ENCODE measurements around the gene MAG.
"Not testable (repeated sequence)": the region's sequence is repeated elsewhere in the genome, so short reads cannot be mapped to it uniquely, and the experiment has no call there.

MAG gene

DNA sequence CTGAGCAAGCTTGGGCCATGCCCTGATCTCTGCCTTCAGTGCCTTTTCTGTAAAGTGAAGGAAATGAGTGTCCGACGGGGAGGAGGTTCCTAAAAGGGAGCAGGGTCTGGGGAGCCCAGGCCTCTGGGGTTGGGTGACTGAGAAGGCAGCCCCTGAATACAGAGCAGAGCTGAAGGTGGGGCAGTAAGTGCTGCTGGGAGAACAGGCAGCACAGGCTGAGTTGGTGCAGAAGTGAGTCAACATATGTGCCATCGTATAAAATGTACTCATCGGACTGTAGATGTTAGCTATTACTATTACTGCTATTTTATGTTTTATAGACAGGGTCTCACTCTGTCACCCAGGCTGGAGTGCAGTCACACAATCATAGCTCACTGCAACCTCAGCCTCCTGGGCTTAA, 10.7 kb upstream of the MAG start:
- DNase-seq (ENCODE audit: low read depth), result no peak

- no peak for DNase-seq (ENCODE audit: low read depth)
Observed at GRCh38 chr19:35284153-35285094, 7.5 kb upstream of the MAG start.

DNA sequence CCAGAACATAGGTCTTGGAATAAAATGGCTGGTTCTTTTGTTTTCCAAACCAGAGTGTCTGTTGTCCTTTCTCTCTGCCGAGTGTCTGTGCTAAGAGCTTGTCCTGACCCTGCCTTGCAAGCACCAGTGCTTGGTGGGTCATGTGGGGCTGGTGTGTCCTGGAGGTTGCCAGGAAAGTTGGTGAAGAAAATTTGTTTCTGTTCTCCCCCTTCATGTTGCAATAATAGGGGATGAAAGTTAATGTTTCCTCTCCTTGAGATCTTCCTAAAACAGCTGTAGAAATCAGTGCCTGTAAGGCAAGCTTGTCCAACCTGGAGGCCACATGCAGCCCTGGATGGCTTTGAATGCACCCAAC, 6.9 kb upstream of the MAG start:
- no peak for DNase-seq (ENCODE audit: low read depth)

- not testable (repeated sequence) for DNase-seq (ENCODE audit: low read depth)
Observed at GRCh38 chr19:35285465-35285864, 6.5 kb upstream of the MAG start.

- not testable (repeated sequence) for DNase-seq (ENCODE audit: low read depth)
Observed at GRCh38 chr19:35286101-35286500, 5.9 kb upstream of the MAG start.

DNA sequence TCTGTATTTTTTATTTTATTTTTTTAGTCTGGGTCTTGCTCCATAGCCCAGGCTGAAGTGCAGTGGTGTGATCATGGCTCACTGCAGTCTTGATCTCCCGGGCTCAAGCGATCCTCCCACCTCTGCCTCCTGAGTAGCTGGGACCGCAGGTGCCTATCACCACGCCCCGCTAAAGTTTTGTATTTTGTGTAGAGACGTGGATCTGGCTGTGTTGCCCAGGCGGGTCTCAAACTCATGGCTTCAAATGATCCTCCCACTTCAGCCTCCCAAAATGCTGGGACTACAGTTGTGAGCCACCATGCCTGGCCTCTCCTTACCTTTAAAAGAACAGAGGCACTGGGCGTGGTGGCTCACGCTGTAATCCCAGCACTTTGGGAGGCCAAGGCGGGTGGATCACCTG, 4.2 kb upstream of the MAG start:
- DNase-seq (ENCODE audit: low read depth), result no peak

- no peak for DNase-seq (ENCODE audit: low read depth)
Observed at GRCh38 chr19:35288331-35288730, 3.6 kb upstream of the MAG start.

DNA sequence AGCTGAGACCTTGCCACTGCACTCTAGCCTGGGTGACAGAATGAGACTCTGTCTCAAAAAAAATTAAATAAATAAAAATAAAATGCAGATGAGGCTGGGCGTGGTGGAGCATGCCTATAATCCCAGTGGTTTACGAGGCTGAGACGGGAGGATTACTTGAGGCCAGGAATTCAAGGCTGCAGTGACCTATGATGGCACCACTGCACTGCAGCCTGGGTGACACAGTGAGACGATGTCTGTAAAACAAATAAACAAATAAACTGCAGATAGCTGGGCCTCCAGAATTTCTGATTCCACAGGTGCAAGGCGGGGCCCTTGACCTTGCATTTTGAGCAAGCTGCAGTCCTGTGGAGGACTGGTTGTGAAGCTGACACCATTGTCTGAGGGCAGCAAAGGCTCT, 3.1 kb upstream of the MAG start:
- no peak for DNase-seq (ENCODE audit: low read depth)

DNA sequence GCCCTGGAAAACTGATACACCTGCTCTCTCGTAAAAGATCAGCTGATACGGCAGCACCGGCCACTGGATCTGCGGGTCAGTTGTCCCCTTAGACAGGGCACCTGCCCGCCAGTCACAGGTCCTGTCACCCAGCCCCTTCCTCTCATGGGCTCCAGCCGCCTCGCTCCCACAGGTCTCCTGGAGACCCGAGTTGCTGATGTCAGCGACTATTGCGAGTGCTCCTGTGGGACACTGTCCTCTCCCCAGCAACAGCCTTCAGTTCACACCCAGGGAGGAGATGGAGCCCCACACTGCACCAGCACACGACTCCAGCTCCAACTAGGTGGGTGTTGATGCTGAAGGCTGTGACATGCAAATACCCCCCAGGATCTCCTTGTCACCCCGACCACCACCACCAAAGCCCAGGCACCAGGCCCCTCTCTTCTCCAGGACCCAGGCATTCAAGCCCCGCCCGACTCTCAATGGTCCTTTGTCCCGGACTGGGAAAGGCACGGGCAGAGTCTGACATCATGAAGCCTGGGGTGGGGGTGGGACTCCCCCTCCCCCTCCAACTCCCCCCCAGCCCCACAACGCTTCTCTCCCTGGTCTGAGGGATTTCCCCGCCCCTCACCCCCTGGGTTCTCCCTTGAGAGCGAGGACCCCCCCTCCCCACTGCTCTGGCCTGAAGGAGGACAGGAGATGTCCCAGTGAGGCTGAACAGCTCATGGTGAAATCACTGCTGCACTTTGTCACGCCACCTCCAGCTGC, 1.4 kb upstream of the MAG start:
- no peak for DNase-seq (ENCODE audit: low read depth)

- DNase-seq (ENCODE audit: low read depth), result no peak
Observed at GRCh38 chr19:35291259-35291658, 702 bp upstream of the MAG start.

DNA sequence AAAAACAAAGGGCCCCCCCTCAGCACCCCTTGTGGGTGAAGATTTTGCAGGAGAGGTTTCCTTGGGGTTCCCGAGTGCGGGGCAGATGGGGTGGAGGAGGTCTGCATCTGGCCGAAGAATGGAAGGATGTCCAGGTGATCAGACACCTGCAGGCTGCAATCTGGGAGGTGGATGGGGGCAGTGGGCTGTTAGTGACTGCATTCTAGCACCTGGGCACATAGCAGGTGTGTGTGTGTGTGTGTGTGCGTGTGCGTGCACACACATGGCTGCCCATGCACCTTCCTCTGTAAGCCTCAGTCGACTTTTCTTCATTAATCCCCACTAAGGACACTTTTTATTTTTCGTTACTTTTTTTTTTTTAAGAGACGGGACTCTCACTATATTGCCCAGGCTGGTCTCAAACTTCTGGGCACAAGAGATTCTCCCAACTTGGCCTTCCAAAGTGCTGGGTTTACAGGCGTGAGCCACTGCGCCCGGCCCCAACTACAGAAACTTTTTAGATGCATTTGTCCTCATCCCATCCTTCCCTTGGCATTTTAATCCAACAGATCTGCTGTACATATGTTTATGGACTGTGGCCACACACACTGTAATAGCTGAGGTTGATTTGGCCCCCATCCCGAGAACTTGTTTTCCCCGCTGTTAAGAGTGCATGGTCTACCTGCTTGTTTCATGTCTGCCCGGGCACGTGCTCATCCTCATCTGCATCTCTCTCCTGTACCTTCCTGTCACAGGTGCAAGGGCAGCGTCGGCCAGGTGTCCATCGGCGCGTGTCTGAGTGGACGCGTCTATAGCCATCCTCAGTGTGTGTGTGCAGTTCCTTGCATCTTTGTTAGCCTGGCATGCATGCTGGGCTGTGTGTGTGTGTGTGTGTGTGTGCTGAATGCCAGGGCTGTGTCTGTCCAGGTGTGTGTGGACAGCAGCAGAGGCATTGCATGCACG, 731 bp downstream of the MAG start:
- DNase-seq (ENCODE audit: low read depth), result no peak

DNA sequence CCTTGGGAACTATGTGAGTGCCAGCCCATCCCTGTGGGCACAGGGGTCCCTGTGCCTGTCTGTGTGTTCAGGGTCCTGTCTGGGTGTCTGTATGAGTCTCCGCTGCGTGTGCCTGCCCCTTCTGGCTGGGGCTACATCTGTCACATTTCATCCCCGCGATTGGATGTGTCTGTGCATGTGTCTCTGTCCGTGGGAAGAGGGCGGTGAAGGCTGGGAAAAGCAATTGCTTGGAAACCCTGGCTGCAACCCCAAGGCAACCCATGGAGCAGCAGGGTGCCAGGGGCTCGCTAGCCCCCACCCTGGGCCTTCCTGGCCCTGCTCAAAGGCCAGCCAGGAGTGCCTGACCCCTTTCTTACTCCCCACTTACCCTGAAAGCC, 1.4 kb downstream of the MAG start:
- no peak for DNase-seq (ENCODE audit: low read depth)

DNA sequence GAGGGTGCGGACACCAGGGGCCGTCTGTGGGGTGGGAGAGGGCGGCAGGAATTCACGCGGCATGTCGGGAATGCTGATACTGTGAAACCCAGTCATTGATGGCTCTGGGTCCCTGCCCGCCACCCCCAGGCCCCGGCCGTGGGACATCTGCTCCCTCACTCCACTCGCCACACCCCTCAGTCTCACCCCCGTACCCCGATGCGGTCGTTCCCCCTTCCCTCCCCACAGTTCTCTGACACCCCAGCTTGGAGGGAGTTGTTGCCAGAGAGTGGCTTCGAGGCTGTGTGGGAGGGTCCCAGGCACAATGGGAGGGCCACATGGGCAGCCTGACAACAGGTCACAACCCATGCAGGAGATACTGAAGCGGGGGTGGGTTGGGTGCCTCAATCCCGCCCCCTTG, 1.8 kb downstream of the MAG start:
- no peak for DNase-seq (ENCODE audit: low read depth)

DNA sequence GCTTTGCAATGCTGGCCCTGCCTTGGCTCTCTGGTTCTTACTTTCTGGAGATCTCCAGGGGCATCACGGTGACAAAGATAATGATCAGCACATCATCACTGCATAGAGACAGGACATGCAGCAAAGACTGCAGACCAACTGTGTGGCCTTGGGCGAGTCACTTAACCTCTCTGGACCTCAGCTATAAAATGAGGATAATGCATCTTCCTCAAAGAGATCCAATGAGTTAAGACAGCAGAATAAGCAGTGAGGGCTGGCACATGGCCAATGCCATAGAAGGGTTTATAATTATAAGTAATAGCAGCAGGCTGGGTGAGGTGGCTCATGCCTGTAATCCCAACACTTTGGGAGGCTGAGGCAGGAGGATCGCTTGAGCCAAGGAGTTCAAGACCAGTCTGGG, 2.4 kb downstream of the MAG start:
- DNase-seq (ENCODE audit: low read depth), result no peak

DNA sequence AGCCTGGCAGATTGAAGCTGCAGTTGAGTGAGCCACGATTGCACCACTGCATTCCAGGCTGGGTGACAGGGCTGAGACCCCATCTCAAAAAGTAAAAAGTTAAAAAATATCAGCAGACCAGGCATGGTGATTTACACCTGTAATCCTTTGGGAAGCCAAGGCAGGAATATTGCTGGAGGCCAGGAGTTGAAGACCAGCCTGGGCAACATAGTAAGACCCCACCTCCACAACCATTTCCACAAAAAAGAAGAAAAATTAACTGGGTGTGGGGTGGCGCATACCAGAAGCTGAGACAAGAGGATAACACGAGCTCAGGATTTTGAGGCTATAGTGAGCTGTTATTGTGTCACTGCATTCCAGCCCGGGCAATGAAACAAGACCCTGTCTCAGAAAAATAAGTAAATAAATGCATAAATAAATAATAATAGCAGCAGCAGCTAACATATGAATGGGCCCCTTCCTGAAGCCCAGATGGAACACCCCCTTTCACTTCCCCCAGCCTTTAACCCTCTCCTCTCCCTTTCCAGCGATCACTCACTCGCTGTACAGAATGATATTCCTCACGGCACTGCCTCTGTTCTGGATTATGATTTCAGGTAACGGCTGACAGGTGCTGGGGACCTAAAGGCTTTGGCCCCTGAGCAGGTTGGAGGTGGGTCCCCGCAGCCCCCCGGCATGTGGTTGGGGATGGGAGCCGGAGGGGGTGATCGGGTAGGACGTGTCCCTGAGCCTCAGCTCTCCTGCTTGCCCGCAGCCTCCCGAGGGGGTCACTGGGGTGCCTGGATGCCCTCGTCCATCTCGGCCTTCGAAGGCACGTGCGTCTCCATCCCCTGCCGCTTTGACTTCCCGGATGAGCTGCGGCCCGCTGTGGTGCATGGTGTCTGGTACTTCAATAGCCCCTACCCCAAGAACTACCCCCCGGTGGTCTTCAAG, 3.2 kb downstream of the MAG start:
- no peak for DNase-seq (ENCODE audit: low read depth)

DNA sequence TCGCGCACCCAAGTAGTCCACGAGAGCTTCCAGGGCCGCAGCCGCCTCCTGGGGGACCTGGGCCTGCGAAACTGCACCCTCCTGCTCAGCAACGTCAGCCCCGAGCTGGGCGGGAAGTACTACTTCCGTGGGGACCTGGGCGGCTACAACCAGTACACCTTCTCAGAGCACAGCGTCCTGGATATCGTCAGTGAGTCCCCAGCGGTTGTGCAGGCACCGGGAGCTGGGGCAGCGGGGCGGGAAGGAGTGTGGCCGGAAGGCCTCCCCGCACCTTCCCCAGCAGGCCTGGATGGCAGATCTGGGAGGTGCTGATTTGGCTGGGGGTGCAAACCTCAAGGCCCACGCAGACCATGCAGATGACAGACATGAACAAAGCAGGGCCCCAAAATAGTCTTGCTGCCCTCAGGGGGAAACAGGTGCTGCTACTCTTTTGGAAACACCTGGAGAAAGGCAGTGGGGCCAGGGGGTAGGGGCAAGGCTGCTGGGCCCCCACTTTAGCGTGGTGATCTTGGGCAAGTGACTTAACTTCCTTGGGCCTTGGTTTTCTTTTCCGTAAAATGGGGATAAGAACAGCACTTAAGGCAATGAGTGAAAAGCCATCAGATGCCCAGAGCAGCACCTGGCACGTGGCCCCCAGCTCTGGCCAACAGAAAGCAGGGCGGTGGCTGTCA, 4.0 kb downstream of the MAG start:
- no peak for DNase-seq (ENCODE audit: low read depth)

GRCh38 chr19:35296644-35297514, 4.9 kb downstream of the MAG start:
- DNase-seq (ENCODE audit: low read depth), result no peak

DNA sequence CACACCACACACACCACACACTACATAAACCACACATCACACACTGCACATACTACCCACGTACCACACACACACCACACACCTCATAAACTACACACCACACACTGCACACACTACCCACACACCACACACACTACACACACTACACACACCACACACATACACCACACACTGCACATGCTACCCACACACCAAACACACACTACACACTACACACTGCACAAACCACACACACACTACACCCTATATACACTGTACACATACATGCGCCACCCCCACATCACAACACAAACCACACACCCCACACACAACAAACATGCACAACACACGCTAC, 5.5 kb downstream of the MAG start:
- no peak for DNase-seq (ENCODE audit: low read depth)

- no peak for DNase-seq (ENCODE audit: low read depth)
Observed at GRCh38 chr19:35297922-35298321, 6.0 kb downstream of the MAG start.

DNA sequence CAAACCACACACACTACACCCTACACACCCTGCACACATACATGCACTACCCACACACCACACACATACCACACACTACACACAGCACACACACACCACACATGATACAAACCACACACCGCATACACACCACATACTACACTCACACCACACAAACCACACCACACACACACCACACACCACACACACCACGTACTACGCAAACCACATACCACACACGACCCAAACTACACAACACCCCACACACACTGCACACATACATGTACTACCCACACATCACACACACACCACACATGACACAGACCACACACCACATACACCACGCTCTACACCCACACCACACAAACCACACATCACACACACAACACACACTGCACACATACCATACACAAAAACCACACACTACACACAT, 6.6 kb downstream of the MAG start:
- DNase-seq (ENCODE audit: low read depth), result no peak
